PFSK-1 (cell line): ENCODE results near the gene ENTPD8.

Source experiments
- FOXP2 ChIP-seq: optimal IDR thresholded peaks from 2 replicates; pipeline ENCODE3; 2011; ENCODE audit warnings: borderline replicate concordance, control low read depth, inconsistent platforms; ENCODE audit not compliant: insufficient read depth; ENCODE audit errors: extremely low read length, extremely low read depth
- POLR2AphosphoS5 ChIP-seq: IDR thresholded peaks from 2 replicates; pipeline ENCODE4 v1.6.1; 2012; ENCODE audit warnings: low read depth, mild to moderate bottlenecking, control low read depth, low read length, moderate library complexity
- SIN3A ChIP-seq: IDR thresholded peaks from 2 replicates; pipeline ENCODE4 v1.6.1; 2012; ENCODE audit warnings: mild to moderate bottlenecking, low read length, moderate library complexity, borderline replicate concordance; ENCODE audit not compliant: insufficient read depth
- TAF1 ChIP-seq: IDR thresholded peaks from 2 replicates; pipeline ENCODE4 v1.6.1; 2012; ENCODE audit warnings: low read length, control low read depth, borderline replicate concordance; ENCODE audit not compliant: insufficient read depth
- TF ChIP-seq, protein P1 (sequence below), 2 experiments: IDR thresholded peaks; 2 replicates each; pipeline versions ENCODE4 v1.6.1 to v1.8.0; 2011 to 2012; ENCODE audit warnings: low read depth in 2 of 2, low read length in 2 of 2, control low read depth in 1 of 2, inconsistent platforms in 1 of 2, mild to moderate bottlenecking in 1 of 2, moderate library complexity in 1 of 2; ENCODE audit not compliant: insufficient read depth in 1 of 2

ENTPD8 gene

DNA sequence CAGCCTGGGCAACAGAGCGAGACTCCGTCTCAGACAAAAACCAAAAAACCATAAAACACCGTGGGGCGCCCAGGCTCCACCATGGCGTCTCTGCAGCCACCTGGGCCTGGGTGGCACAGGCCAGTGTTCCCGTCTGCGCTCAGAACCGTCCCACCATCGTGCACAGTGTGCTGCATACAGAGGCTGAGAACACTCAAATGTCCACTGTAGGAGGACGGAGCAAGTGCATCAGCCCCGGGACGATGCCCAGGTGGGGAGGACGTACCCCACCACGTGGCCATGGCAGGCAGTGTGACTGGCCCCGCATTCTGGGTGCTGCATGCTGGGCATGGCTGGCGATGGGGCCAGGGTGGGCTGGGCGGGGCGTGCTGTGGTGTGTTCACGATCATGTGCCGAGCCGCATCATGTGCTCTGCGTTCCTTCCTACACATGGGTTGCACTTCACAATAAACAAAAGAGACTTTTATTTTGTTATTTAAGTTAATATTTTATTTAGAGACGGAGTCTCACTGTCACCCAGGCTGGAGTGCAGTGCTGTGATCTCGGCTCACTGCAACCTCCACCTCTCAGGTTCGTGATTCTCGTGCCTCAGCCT lies 56.0 kb downstream of the ENTPD8 start:
- TF ChIP-seq POLR2AphosphoS5 (no peak), SIN3A (no peak), TAF1 (no peak), FOXP2 (no peak)
- TF ChIP-seq, protein P1, sequence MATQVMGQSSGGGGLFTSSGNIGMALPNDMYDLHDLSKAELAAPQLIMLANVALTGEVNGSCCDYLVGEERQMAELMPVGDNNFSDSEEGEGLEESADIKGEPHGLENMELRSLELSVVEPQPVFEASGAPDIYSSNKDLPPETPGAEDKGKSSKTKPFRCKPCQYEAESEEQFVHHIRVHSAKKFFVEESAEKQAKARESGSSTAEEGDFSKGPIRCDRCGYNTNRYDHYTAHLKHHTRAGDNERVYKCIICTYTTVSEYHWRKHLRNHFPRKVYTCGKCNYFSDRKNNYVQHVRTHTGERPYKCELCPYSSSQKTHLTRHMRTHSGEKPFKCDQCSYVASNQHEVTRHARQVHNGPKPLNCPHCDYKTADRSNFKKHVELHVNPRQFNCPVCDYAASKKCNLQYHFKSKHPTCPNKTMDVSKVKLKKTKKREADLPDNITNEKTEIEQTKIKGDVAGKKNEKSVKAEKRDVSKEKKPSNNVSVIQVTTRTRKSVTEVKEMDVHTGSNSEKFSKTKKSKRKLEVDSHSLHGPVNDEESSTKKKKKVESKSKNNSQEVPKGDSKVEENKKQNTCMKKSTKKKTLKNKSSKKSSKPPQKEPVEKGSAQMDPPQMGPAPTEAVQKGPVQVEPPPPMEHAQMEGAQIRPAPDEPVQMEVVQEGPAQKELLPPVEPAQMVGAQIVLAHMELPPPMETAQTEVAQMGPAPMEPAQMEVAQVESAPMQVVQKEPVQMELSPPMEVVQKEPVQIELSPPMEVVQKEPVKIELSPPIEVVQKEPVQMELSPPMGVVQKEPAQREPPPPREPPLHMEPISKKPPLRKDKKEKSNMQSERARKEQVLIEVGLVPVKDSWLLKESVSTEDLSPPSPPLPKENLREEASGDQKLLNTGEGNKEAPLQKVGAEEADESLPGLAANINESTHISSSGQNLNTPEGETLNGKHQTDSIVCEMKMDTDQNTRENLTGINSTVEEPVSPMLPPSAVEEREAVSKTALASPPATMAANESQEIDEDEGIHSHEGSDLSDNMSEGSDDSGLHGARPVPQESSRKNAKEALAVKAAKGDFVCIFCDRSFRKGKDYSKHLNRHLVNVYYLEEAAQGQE (IDR thresholded peaks at IDR 0.05; ENCODE audit: insufficient read depth in 1 of 2, low read depth in 2 of 2, low read length in 2 of 2), result no peak
